WTC11 (cell line): ENCODE results near the gene STARD7. TPM values are rescaled to one million over a fixed set of nuclear protein-coding genes. Genes with fewer than 3 reads are reported as not detected.

Experiments used
- ATAC-seq: fragments of 200-7000 bp; cut with Tn5 transposase; 2 replicates; pipeline ENCODE4 v1.10.0; 2021; ENCODE audit warnings: mild to moderate bottlenecking, moderate library complexity
- CTCF ChIA-PET: fragments of 300-600 bp; sonication (Branson Sonifier 250); formaldehyde crosslinking; loops from one replicate; lab custom pipeline; 2021; ENCODE audit warnings: antibody characterized with exemption; lab: Charles Lee
- POLR2A ChIA-PET: fragments of 350-600 bp; sonication (Branson Sonifier 250); formaldehyde crosslinking; loops from one replicate; lab custom pipeline; 2021; ENCODE audit warnings: antibody characterized with exemption; lab: Charles Lee
- DNase-seq: peaks from one replicate; pipeline ENCODE4 v3.0.0; 2021; ENCODE audit warnings: low spot score
- H3K27ac Mint-ChIP-seq: 2 replicates; pipeline ENCODE4 v1.8.0; 2021; ENCODE audit warnings: mixed read lengths
- H3K27me3 Mint-ChIP-seq: 2 replicates; pipeline ENCODE4 v1.8.0; 2021; ENCODE audit warnings: low read depth, mild to moderate bottlenecking, moderate library complexity, mixed read lengths
- H3K36me3 Mint-ChIP-seq: 2 replicates; pipeline ENCODE4 v1.8.0; 2021; ENCODE audit warnings: mixed read lengths
- H3K4me1 Mint-ChIP-seq: 2 replicates; pipeline ENCODE4 v1.8.0; 2022; ENCODE audit warnings: mixed read lengths
- H3K4me3 Mint-ChIP-seq: 2 replicates; pipeline ENCODE4 v1.8.0; 2021; ENCODE audit warnings: mild to moderate bottlenecking, moderate library complexity, mixed read lengths
- H3K9me3 Mint-ChIP-seq: 2 replicates; pipeline ENCODE4 v1.8.0; 2021; ENCODE audit warnings: mixed read lengths
- AFF4 ChIP-seq: sonication (generic); formaldehyde crosslinking; IDR thresholded peaks from 2 replicates; pipeline ENCODE4 v1.8.1; 2023; ENCODE audit warnings: mild to moderate bottlenecking, missing genetic modification reagents, borderline replicate concordance
- E2F5 ChIP-seq: sonication (generic); formaldehyde crosslinking; IDR thresholded peaks from 2 replicates; pipeline ENCODE4 v1.8.1; 2022; ENCODE audit warnings: mild to moderate bottlenecking, moderate library complexity, missing genetic modification reagents
- EMX1 ChIP-seq: fragments of 250-450 bp; sonication (Bioruptor Pico); IDR thresholded peaks from 2 replicates; pipeline ENCODE4 v1.8.0; 2021; ENCODE audit warnings: mild to moderate bottlenecking
- ESRRA ChIP-seq: sonication (generic); formaldehyde crosslinking; IDR thresholded peaks from 2 replicates; pipeline ENCODE4 v1.8.1; 2022; ENCODE audit warnings: mild to moderate bottlenecking, missing genetic modification reagents, borderline replicate concordance
- FOXP1 ChIP-seq: sonication (generic); formaldehyde crosslinking; IDR thresholded peaks from 2 replicates; pipeline ENCODE4 v1.8.0; 2022; ENCODE audit warnings: missing genetic modification reagents, mild to moderate bottlenecking, moderate library complexity, borderline replicate concordance
- JAZF1 ChIP-seq: fragments of 250-450 bp; sonication (Bioruptor Pico); IDR thresholded peaks from 2 replicates; pipeline ENCODE4 v1.9.0; 2021; ENCODE audit warnings: moderate library complexity, mild to moderate bottlenecking, inconsistent platforms
- NFATC4 ChIP-seq: fragments of 250-450 bp; sonication (Bioruptor Pico); IDR thresholded peaks from 2 replicates; pipeline ENCODE4 v1.9.0; 2021; ENCODE audit warnings: mild to moderate bottlenecking
- NR1H2 ChIP-seq: sonication (generic); formaldehyde crosslinking; IDR thresholded peaks from 2 replicates; pipeline ENCODE4 v1.9.0; 2021; ENCODE audit warnings: mild to moderate bottlenecking, moderate library complexity, missing genetic modification reagents
- NR2C2 ChIP-seq: sonication (generic); formaldehyde crosslinking; IDR thresholded peaks from 2 replicates; pipeline ENCODE4 v1.8.0; 2022; ENCODE audit warnings: mild to moderate bottlenecking, missing genetic modification reagents
- PRRX2 ChIP-seq: fragments of 250-450 bp; sonication (Bioruptor Pico); IDR thresholded peaks from 2 replicates; pipeline ENCODE4 v1.8.0; 2021; ENCODE audit warnings: mild to moderate bottlenecking
- RELA ChIP-seq: sonication (generic); formaldehyde crosslinking; IDR thresholded peaks from 2 replicates; pipeline ENCODE4 v1.8.1; 2022; ENCODE audit warnings: missing genetic modification reagents, mild to moderate bottlenecking, borderline replicate concordance
- SOX15 ChIP-seq: fragments of 250-450 bp; sonication (Bioruptor Pico); IDR thresholded peaks from 2 replicates; pipeline ENCODE4 v1.9.0; 2021; ENCODE audit warnings: mild to moderate bottlenecking
- SP1 ChIP-seq: sonication (generic); formaldehyde crosslinking; conservative IDR thresholded peaks from 2 replicates; pipeline ENCODE4 v1.8.1; 2022; ENCODE audit warnings: missing genetic modification reagents
- TCF7 ChIP-seq: sonication (generic); formaldehyde crosslinking; IDR thresholded peaks from 2 replicates; pipeline ENCODE4 v1.8.0; 2022; ENCODE audit warnings: mild to moderate bottlenecking, low read depth, missing genetic modification reagents, moderate library complexity
- USF1 ChIP-seq: sonication (generic); formaldehyde crosslinking; IDR thresholded peaks from 2 replicates; pipeline ENCODE4 v1.8.0; 2022; ENCODE audit warnings: mild to moderate bottlenecking, missing genetic modification reagents
- USF2 ChIP-seq: sonication (generic); formaldehyde crosslinking; IDR thresholded peaks from 2 replicates; pipeline ENCODE4 v1.8.1; 2023; ENCODE audit warnings: mild to moderate bottlenecking, missing genetic modification reagents, moderate library complexity
- ZNF317 ChIP-seq: sonication (generic); formaldehyde crosslinking; IDR thresholded peaks from 2 replicates; pipeline ENCODE4 v1.8.1; 2023; ENCODE audit warnings: low read depth, mild to moderate bottlenecking, moderate library complexity, missing genetic modification reagents, borderline replicate concordance
- ZNF416 ChIP-seq: fragments of 250-450 bp; sonication (Bioruptor Pico); IDR thresholded peaks from 2 replicates; pipeline ENCODE4 v1.9.0; 2021; ENCODE audit warnings: mild to moderate bottlenecking, inconsistent platforms
- ZNF512 ChIP-seq: sonication (generic); formaldehyde crosslinking; IDR thresholded peaks from 2 replicates; pipeline ENCODE4 v1.8.1; 2022; ENCODE audit warnings: missing genetic modification reagents, borderline replicate concordance
- total RNA-seq: library from RNA; stranded (reverse); gene quantifications from 3 replicates; pipeline ENCODE4 v1.2.3, GENCODE V29; 2021
- TF ChIP-seq, protein P1 (sequence below): sonication (generic); formaldehyde crosslinking; IDR thresholded peaks from 2 replicates; pipeline ENCODE4 v1.8.1; 2023; ENCODE audit warnings: mild to moderate bottlenecking, moderate library complexity, missing genetic modification reagents
- TF ChIP-seq, protein P2 (sequence below): sonication (generic); formaldehyde crosslinking; IDR thresholded peaks from 2 replicates; pipeline ENCODE4 v1.8.0; 2022; ENCODE audit warnings: mild to moderate bottlenecking, missing genetic modification reagents
- TF ChIP-seq, protein P3 (sequence below): sonication (generic); formaldehyde crosslinking; IDR thresholded peaks from 2 replicates; pipeline ENCODE4 v1.8.0; 2022; ENCODE audit warnings: mild to moderate bottlenecking, missing genetic modification reagents
- TF ChIP-seq, protein P4 (sequence below): sonication (generic); formaldehyde crosslinking; IDR thresholded peaks from 2 replicates; pipeline ENCODE4 v1.8.1; 2023; ENCODE audit warnings: mild to moderate bottlenecking, missing genetic modification reagents

STARD7 gene
- total RNA-seq, 1 experiment from 2014 or later, result 217 TPM

DNA sequence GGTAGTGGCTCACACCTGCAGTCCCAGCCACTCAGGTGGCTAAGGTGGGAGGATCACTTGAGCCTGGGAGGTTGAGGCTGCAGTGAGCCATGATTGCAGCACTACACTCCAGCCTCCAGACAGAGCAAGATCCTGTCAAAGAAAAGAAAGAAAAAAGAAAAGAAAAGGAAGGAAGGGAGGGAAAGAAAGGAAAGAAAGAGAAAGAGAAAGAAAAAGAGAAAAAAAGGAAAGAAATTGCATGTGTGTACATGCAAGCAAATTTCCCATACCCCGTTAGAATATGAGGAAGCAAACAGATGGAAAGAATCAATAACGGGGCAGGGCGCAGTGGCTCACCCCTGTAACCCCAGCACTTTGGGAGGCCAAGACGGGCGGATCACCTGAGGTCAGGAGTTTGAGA, 39.3 kb upstream of the STARD7 start:
- POLR2A ChIA-PET, result no interaction called here
- TF ChIP-seq, protein P1, sequence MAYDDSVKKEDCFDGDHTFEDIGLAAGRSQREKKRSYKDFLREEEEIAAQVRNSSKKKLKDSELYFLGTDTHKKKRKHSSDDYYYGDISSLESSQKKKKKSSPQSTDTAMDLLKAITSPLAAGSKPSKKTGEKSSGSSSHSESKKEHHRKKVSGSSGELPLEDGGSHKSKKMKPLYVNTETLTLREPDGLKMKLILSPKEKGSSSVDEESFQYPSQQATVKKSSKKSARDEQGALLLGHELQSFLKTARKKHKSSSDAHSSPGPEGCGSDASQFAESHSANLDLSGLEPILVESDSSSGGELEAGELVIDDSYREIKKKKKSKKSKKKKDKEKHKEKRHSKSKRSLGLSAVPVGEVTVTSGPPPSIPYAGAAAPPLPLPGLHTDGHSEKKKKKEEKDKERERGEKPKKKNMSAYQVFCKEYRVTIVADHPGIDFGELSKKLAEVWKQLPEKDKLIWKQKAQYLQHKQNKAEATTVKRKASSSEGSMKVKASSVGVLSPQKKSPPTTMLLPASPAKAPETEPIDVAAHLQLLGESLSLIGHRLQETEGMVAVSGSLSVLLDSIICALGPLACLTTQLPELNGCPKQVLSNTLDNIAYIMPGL (CRISPR knock-in tag), result no peak
- TF ChIP-seq, protein P2, sequence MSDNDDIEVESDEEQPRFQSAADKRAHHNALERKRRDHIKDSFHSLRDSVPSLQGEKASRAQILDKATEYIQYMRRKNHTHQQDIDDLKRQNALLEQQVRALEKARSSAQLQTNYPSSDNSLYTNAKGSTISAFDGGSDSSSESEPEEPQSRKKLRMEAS, result no peak
- no peak for TF ChIP-seq PRRX2 (CRISPR knock-in tag)
- no peak for TF ChIP-seq ZNF512 (CRISPR knock-in tag)
- TF ChIP-seq, all 79 proteins: peak for 0
- DNase-seq, result no peak
- H3K36me3 Mint-ChIP-seq, result peaks cover 6% of the 10 kb centered on the region
- peak overlapping the region; percentile 12; the same call in 1 of the 2 replicates for H3K27ac Mint-ChIP-seq
- no peaks in the 10 kb centered on the region for H3K9me3 Mint-ChIP-seq
- H3K4me3 Mint-ChIP-seq, result no peak overlapping the region
- CTCF ChIA-PET, result interaction anchor here (1.3 kb wide), 1 partner anchor 109 kb away, joined by 5 read pairs; the partner anchor contains the start of gene ASTL
- no peaks in the 10 kb centered on the region for H3K27me3 Mint-ChIP-seq
- no peak for ATAC-seq
- H3K4me1 Mint-ChIP-seq, result no peaks in the 10 kb centered on the region; the same call in 1 of the 2 replicates

DNA sequence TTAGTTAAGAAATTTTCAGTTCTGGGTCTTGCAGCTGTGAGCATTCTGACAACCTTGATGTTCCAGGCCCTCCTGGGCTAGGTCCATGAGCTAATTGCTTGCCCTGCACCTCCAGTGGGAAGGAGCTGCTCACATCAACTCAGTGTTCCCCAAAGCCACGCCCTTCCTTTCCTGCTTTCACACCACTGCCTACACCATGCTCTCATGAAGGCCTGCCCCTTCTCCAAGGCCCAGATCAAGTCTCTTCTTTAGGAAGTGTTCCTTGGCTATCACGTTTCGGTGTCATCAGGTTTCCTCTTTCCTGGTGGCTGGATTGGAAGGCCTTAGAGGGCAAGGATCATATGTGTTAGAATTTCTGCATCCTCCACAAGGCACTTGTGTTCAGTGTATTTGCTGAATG, 38.4 kb upstream of the STARD7 start:
- H3K27ac Mint-ChIP-seq, result no peak overlapping the region
- no peaks in the 10 kb centered on the region for H3K9me3 Mint-ChIP-seq
- peaks cover 2% of the 10 kb centered on the region for H3K36me3 Mint-ChIP-seq
- TF ChIP-seq RELA (CRISPR knock-in tag), result no peak
- no peak for TF ChIP-seq NR1H2
- no peak for TF ChIP-seq ZNF416
- TF ChIP-seq USF1 (CRISPR knock-in tag), result no peak
- no peak for TF ChIP-seq ZNF317 (CRISPR knock-in tag)
- no peak for TF ChIP-seq AFF4
- no peak for TF ChIP-seq SP1 (CRISPR knock-in tag)
- no peak for TF ChIP-seq SOX15 (CRISPR knock-in tag)
- TF ChIP-seq, protein P3, sequence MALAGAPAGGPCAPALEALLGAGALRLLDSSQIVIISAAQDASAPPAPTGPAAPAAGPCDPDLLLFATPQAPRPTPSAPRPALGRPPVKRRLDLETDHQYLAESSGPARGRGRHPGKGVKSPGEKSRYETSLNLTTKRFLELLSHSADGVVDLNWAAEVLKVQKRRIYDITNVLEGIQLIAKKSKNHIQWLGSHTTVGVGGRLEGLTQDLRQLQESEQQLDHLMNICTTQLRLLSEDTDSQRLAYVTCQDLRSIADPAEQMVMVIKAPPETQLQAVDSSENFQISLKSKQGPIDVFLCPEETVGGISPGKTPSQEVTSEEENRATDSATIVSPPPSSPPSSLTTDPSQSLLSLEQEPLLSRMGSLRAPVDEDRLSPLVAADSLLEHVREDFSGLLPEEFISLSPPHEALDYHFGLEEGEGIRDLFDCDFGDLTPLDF (CRISPR knock-in tag), result no peak
- no peak for TF ChIP-seq ESRRA (CRISPR knock-in tag)
- no peak for TF ChIP-seq NFATC4 (CRISPR knock-in tag)
- TF ChIP-seq FOXP1 (CRISPR knock-in tag), result no peak
- no peak for TF ChIP-seq USF2 (CRISPR knock-in tag)
- TF ChIP-seq EMX1 (CRISPR knock-in tag), result no peak
- TF ChIP-seq E2F5 (CRISPR knock-in tag), result no peak
- TF ChIP-seq TCF7 (CRISPR knock-in tag), result no peak
- TF ChIP-seq JAZF1 (CRISPR knock-in tag), result no peak
- no peak for TF ChIP-seq NR2C2 (CRISPR knock-in tag)
- TF ChIP-seq, protein P4, sequence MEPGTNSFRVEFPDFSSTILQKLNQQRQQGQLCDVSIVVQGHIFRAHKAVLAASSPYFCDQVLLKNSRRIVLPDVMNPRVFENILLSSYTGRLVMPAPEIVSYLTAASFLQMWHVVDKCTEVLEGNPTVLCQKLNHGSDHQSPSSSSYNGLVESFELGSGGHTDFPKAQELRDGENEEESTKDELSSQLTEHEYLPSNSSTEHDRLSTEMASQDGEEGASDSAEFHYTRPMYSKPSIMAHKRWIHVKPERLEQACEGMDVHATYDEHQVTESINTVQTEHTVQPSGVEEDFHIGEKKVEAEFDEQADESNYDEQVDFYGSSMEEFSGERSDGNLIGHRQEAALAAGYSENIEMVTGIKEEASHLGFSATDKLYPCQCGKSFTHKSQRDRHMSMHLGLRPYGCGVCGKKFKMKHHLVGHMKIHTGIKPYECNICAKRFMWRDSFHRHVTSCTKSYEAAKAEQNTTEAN (CRISPR knock-in tag), result no peak
- DNase-seq (no peak), ATAC-seq (peak; percentile 34; the same call in 1 of the 2 replicates)
- no peaks in the 10 kb centered on the region for H3K27me3 Mint-ChIP-seq
- no peaks in the 10 kb centered on the region; the same call in 1 of the 2 replicates for H3K4me1 Mint-ChIP-seq
- ChIA-PET POLR2A (interaction anchor here (1.0 to 1.2 kb wide), 2 partner anchors 39 to 45 kb away, joined by 3 to 5 read pairs; no protein-coding TSS in a partner anchor), CTCF (interaction anchor here (1.0 to 1.4 kb wide), 4 partner anchors 13 to 108 kb away, joined by 3 to 6 read pairs (median 3); no protein-coding TSS in a partner anchor)
- H3K4me3 Mint-ChIP-seq, result no peak overlapping the region
